GM12878 (cell line): ENCODE results near the gene EYA2.

Experiments
- BHLHE40 ChIP-seq, 2 experiments: fragments of 450-650 bp in 1 of 2; IDR thresholded peaks; 2 replicates each; pipeline ENCODE4 v1.6.1; 2011 to 2017; ENCODE audit warnings: low read depth in 2 of 2, borderline replicate concordance in 1 of 2, improper control_type of control experiment in 1 of 2, low read length in 1 of 2, mild to moderate bottlenecking in 1 of 2
- CBFB ChIP-seq: IDR thresholded peaks from 2 replicates; pipeline ENCODE4 v1.6.1; 2016; ENCODE audit warnings: antibody characterized with exemption, low read depth
- CTCF ChIP-seq, 3 experiments: IDR thresholded peaks in 2 of 3; conservative IDR thresholded peaks in 1 of 3; 2 replicates each; pipeline ENCODE4 v1.5.1; 2011; ENCODE audit warnings: low read depth in 3 of 3, low read length in 3 of 3, mild to moderate bottlenecking in 3 of 3, control low read depth in 2 of 3, moderate library complexity in 2 of 3, inconsistent platforms in 1 of 3, mixed read lengths in 1 of 3; ENCODE audit not compliant: control insufficient read depth in 2 of 3, insufficient read depth in 1 of 3; ENCODE audit errors: extremely low read depth in 1 of 3
- EP300 ChIP-seq, 2 experiments: fragments of 150-350 bp in 1 of 2; IDR thresholded peaks; 2 replicates each; pipeline ENCODE4 v1.6.1; 2011 to 2012; ENCODE audit warnings: low read depth in 2 of 2, low read length in 2 of 2, borderline replicate concordance in 1 of 2, improper control_type of control experiment in 1 of 2, inconsistent platforms in 1 of 2; ENCODE audit not compliant: control insufficient read depth in 1 of 2
- FOXM1 ChIP-seq: IDR thresholded peaks from 2 replicates; pipeline ENCODE4 v1.6.1; 2012; ENCODE audit warnings: low read depth, mild to moderate bottlenecking, inconsistent platforms, low read length, moderate library complexity
- MEF2A ChIP-seq: IDR thresholded peaks from 2 replicates; pipeline ENCODE4 v1.6.1; 2011; ENCODE audit warnings: low read depth, mild to moderate bottlenecking, low read length, moderate library complexity; ENCODE audit not compliant: insufficient read depth
- NKRF ChIP-seq: fragments of 450-650 bp; conservative IDR thresholded peaks from 2 replicates; pipeline ENCODE4 v1.6.1; 2017; ENCODE audit warnings: mild to moderate bottlenecking, moderate library complexity
- POLR2A ChIP-seq: IDR thresholded peaks from 2 replicates; pipeline ENCODE4 v1.6.1; 2011; ENCODE audit warnings: low read depth, mild to moderate bottlenecking, low read length
- REST ChIP-seq: IDR thresholded peaks from 2 replicates; pipeline ENCODE4 v1.6.1; 2012; ENCODE audit warnings: mild to moderate bottlenecking, low read depth, low read length
- SMC3 ChIP-seq: IDR thresholded peaks from 2 replicates; pipeline ENCODE4 v1.6.1; 2011; ENCODE audit warnings: low read length, improper control_type of control experiment, borderline replicate concordance
- ZSCAN29 ChIP-seq: fragments of 450-650 bp; IDR thresholded peaks from 2 replicates; pipeline ENCODE4 v1.6.1; 2017; ENCODE audit warnings: mild to moderate bottlenecking, moderate library complexity

GRCh38 chr20:46897328-46897880 is 2.8 kb downstream of the EYA2 start:
- no peak for TF ChIP-seq POLR2A
- no peak for TF ChIP-seq CTCF (IDR thresholded peaks at IDR 0.05 in 2 of 3, conservative IDR thresholded peaks at IDR 0.05 in 1 of 3; ENCODE audit: control insufficient read depth in 2 of 3, extremely low read depth in 1 of 3, insufficient read depth in 1 of 3, low read depth in 3 of 3, low read length in 3 of 3)
- TF ChIP-seq EP300 (IDR thresholded peaks at IDR 0.05; ENCODE audit: borderline replicate concordance in 1 of 2, control insufficient read depth in 1 of 2, low read depth in 2 of 2, low read length in 2 of 2), result no peak
- TF ChIP-seq NKRF, result no peak
- TF ChIP-seq FOXM1, result no peak
- no peak for TF ChIP-seq CBFB
- no peak for TF ChIP-seq REST
- no peak for TF ChIP-seq SMC3
- no peak for TF ChIP-seq ZSCAN29
- no peak for TF ChIP-seq BHLHE40 (IDR thresholded peaks at IDR 0.05; ENCODE audit: borderline replicate concordance in 1 of 2, low read depth in 2 of 2, low read length in 1 of 2)
- no peak for TF ChIP-seq MEF2A
